ENCODE results near the gene DPF3. TPM values are rescaled to one million over a fixed set of nuclear protein-coding genes. Genes with fewer than 3 reads are reported as not detected.

The DPF3 gene
- polyA plus RNA-seq, 1 experiment: 3.6 TPM

- H3K36me3 ChIP-seq (ENCODE audit: control insufficient read depth, insufficient read depth, low read length): peaks cover 1% of the 10 kb centered on the region; the same call in 1 of the 2 replicates
- TF ChIP-seq CTCF (IDR thresholded peaks at IDR 0.05; ENCODE audit: insufficient read depth, low read depth, low read length): no peak
- no peaks in the 10 kb centered on the region for H3K27me3 ChIP-seq (ENCODE audit: control insufficient read depth, insufficient read depth, low read length)
- CTCF ChIA-PET: interaction anchor here (2.3 kb wide), 1 partner anchor 10 kb away, joined by 7 read pairs; no protein-coding TSS in a partner anchor
- POLR2A ChIA-PET: no interaction called here
- no peak overlapping the region for H3K4me3 ChIP-seq (ENCODE audit: low read depth, low read length)
- peak; percentile 9 for DNase-seq (ENCODE audit: low read depth)
Measured at GRCh38 chr14:72709916-72710611, 183.8 kb downstream of the DPF3 start.

DNA sequence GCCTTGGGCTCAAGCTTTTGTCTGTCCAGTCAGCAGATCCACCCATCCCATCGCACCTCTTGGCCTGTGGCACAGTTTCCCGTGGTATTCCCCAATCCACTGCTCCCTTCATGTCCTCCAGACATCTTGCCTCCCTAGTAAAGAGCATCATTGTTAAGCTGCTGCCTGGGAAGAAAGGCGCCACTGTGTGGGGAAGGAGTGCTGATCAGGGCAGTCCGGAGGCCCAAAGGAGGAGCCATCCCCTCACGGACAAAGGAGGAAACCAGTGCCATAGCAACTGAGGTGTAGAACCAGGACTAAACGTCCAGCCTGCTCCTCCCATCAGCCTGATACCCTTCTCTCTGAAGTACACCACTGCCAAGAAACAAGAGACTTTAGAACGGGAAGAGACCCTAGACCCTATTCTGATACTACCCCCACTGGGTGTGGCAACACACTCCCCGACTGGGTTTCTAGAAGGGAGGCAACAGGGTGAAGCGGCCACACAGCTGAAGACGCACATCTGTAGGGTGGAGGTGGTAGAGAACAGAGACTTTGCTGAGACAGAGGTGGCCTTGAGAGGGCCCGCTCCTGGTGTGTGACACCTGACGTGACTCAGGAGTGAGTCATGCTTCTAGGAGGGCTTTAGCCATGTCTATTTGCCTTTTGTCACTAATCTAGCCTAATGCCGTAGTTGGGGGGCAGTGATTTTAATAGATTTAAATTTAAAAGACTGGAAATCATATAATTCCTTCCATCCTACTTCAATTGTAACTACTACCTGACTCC, 185.0 kb downstream of the DPF3 start:
- ChIA-PET CTCF (no interaction called here), POLR2A (no interaction called here)
- no peak for DNase-seq (ENCODE audit: low read depth)
- Histone ChIP-seq H3K4me3 (ENCODE audit: low read depth, low read length) (no peak overlapping the region), H3K36me3 (ENCODE audit: control insufficient read depth, insufficient read depth, low read length) (peaks cover 1% of the 10 kb centered on the region; the same call in 1 of the 2 replicates), H3K27me3 (ENCODE audit: control insufficient read depth, insufficient read depth, low read length) (no peaks in the 10 kb centered on the region)
- TF ChIP-seq CTCF (IDR thresholded peaks at IDR 0.05; ENCODE audit: insufficient read depth, low read depth, low read length): no peak

- no peak for TF ChIP-seq CTCF (IDR thresholded peaks at IDR 0.05; ENCODE audit: insufficient read depth, low read depth, low read length)
- ChIA-PET CTCF (no interaction called here), POLR2A (no interaction called here)
- Histone ChIP-seq H3K27me3 (ENCODE audit: control insufficient read depth, insufficient read depth, low read length) (no peaks in the 10 kb centered on the region), H3K4me3 (ENCODE audit: low read depth, low read length) (no peak overlapping the region), H3K36me3 (ENCODE audit: control insufficient read depth, insufficient read depth, low read length) (peaks cover 1% of the 10 kb centered on the region; the same call in 1 of the 2 replicates)
- DNase-seq (ENCODE audit: low read depth): no peak
Measured at GRCh38 chr14:72708222-72708621, 185.7 kb downstream of the DPF3 start.

DNA sequence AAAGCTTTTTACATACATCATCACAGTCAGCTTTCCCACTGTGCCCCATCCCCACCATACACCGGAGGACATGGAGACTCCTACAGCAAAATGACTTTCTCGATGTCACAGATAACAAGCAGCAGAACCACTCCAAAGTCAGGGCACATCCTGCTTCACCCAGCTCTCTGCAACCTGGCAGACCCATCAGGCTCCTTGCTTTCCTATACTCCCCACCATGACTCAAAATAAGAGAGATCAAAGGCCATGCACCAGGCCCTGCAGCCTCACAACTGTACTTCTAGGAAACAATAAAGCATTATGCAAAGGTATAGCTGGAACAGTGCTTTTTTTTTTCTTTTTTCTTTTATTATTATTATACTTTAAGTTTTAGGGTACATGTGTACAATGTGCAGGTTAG, 187.4 kb downstream of the DPF3 start:
- CTCF ChIA-PET: no interaction called here
- H3K4me3 ChIP-seq (ENCODE audit: low read depth, low read length): no peak overlapping the region
- TF ChIP-seq CTCF (IDR thresholded peaks at IDR 0.05; ENCODE audit: insufficient read depth, low read depth, low read length): no peak
- POLR2A ChIA-PET: no interaction called here
- H3K27me3 ChIP-seq (ENCODE audit: control insufficient read depth, insufficient read depth, low read length): no peaks in the 10 kb centered on the region
- H3K36me3 ChIP-seq (ENCODE audit: control insufficient read depth, insufficient read depth, low read length): no peaks in the 10 kb centered on the region
- DNase-seq (ENCODE audit: low read depth): no peak

DNA sequence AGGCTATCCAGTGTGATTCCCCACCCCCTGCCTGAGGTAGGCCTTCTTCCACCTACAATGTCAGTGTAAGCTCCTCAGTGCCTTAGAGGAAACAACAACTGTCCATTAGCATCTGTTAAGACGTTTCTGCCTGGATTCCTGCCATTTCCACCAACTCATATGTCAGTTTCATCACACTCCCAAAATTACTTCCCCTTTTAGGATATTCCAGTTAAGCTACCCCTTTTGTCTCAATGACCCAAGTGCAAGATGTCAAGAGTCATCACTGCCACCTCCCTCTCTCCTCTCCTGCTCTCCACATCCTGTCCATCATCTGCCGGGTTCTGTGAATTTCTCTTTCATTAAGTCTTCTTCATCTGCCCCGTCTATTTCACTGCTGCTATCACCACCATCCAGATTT, 189.4 kb downstream of the DPF3 start:
- TF ChIP-seq CTCF (IDR thresholded peaks at IDR 0.05; ENCODE audit: insufficient read depth, low read depth, low read length): no peak
- DNase-seq (ENCODE audit: low read depth): no peak
- CTCF ChIA-PET: no interaction called here
- H3K4me3 ChIP-seq (ENCODE audit: low read depth, low read length): no peak overlapping the region
- no peaks in the 10 kb centered on the region for H3K27me3 ChIP-seq (ENCODE audit: control insufficient read depth, insufficient read depth, low read length)
- no peaks in the 10 kb centered on the region for H3K36me3 ChIP-seq (ENCODE audit: control insufficient read depth, insufficient read depth, low read length)
- POLR2A ChIA-PET: no interaction called here
